HL-60 (cell line): ENCODE data around the gene ZNF497.

Experiments used
- DNase-seq, 2 experiments: peaks; one replicate each; pipeline ENCODE4 v3.0.0-alpha.2; 2010 to 2020; ENCODE audit warnings: low read depth in 1 of 2, low spot score in 1 of 2
- H3K27ac ChIP-seq: fragments of 250-450 bp; sonication (Bioruptor Pico); replicated peaks from 2 replicates; pipeline ENCODE4 v1.5.1; 2020; ENCODE audit warnings: mild to moderate bottlenecking, moderate library complexity
- H3K27me3 ChIP-seq: fragments of 250-450 bp; sonication (Bioruptor Pico); 2 replicates; pipeline ENCODE4 v1.5.1; 2021; ENCODE audit warnings: mild to moderate bottlenecking, moderate library complexity; ENCODE audit not compliant: insufficient read depth, poor library complexity, severe bottlenecking
- H3K4me3 ChIP-seq: replicated peaks from 2 replicates; pipeline ENCODE4 v1.5.1; 2011; ENCODE audit warnings: mild to moderate bottlenecking, control low read depth, low read length; ENCODE audit not compliant: insufficient read depth
- GABPA ChIP-seq: IDR thresholded peaks from 2 replicates; pipeline ENCODE4 v1.6.1; 2012; ENCODE audit warnings: low read depth
- POLR2AphosphoS5 ChIP-seq: IDR thresholded peaks from 2 replicates; pipeline ENCODE4 v1.6.1; 2012; ENCODE audit warnings: low read depth
- SPI1 ChIP-seq: IDR thresholded peaks from 2 replicates; pipeline ENCODE4 v1.6.1; 2012; ENCODE audit warnings: low read depth, mild to moderate bottlenecking, borderline replicate concordance
- TF ChIP-seq, protein P1 (sequence below): IDR thresholded peaks from 2 replicates; pipeline ENCODE4 v1.6.1; 2012; ENCODE audit warnings: low read depth; ENCODE audit not compliant: insufficient replicate concordance
- TF ChIP-seq, protein P2 (sequence below): IDR thresholded peaks from one replicate; pipeline ENCODE4 v1.5.1; 2011; ENCODE audit warnings: low read length, control low read depth, inconsistent platforms; ENCODE audit not compliant: insufficient read depth

ZNF497 gene

DNA sequence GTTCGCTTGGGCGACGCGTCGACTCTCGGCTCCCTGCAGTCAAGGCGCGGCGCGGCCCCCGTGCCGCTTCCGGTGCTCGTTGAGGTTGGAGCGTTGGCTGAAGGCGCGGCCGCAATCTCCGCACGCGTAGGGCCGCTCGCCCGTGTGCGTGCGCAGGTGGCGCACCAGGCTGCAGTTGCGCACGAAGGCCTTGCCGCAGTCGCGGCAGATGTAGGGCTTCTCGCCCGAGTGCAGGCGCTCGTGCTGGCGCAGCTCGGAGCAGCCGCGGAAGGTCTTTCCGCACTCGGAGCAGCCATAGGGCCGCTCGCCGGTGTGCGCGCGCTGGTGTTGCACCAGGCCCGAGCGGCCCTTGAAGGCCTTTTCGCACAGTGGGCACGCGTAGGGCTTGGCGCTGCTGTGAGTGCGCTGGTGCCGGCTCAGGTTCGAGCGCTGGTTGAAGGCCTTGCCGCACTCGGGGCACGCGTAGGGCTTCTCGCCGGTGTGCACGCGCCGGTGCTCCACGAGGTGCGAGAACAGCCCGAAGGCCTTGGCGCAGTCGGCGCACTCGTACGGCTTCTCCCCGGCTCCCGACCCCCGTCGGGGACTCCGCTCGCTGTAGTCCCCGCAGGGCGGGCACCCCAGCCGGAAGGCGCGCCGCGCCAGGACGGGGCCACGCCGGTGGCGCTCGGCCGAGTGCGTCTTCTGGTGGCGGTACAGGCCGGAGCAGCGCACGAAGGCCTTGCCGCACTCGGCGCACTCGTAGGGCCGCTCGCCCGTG lies 5.3 kb upstream of the ZNF497 start:
- no peak for TF ChIP-seq SPI1
- no peak for TF ChIP-seq POLR2AphosphoS5
- TF ChIP-seq, protein P1, sequence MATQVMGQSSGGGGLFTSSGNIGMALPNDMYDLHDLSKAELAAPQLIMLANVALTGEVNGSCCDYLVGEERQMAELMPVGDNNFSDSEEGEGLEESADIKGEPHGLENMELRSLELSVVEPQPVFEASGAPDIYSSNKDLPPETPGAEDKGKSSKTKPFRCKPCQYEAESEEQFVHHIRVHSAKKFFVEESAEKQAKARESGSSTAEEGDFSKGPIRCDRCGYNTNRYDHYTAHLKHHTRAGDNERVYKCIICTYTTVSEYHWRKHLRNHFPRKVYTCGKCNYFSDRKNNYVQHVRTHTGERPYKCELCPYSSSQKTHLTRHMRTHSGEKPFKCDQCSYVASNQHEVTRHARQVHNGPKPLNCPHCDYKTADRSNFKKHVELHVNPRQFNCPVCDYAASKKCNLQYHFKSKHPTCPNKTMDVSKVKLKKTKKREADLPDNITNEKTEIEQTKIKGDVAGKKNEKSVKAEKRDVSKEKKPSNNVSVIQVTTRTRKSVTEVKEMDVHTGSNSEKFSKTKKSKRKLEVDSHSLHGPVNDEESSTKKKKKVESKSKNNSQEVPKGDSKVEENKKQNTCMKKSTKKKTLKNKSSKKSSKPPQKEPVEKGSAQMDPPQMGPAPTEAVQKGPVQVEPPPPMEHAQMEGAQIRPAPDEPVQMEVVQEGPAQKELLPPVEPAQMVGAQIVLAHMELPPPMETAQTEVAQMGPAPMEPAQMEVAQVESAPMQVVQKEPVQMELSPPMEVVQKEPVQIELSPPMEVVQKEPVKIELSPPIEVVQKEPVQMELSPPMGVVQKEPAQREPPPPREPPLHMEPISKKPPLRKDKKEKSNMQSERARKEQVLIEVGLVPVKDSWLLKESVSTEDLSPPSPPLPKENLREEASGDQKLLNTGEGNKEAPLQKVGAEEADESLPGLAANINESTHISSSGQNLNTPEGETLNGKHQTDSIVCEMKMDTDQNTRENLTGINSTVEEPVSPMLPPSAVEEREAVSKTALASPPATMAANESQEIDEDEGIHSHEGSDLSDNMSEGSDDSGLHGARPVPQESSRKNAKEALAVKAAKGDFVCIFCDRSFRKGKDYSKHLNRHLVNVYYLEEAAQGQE = no peak
- no peak for TF ChIP-seq GABPA
- TF ChIP-seq, protein P2, sequence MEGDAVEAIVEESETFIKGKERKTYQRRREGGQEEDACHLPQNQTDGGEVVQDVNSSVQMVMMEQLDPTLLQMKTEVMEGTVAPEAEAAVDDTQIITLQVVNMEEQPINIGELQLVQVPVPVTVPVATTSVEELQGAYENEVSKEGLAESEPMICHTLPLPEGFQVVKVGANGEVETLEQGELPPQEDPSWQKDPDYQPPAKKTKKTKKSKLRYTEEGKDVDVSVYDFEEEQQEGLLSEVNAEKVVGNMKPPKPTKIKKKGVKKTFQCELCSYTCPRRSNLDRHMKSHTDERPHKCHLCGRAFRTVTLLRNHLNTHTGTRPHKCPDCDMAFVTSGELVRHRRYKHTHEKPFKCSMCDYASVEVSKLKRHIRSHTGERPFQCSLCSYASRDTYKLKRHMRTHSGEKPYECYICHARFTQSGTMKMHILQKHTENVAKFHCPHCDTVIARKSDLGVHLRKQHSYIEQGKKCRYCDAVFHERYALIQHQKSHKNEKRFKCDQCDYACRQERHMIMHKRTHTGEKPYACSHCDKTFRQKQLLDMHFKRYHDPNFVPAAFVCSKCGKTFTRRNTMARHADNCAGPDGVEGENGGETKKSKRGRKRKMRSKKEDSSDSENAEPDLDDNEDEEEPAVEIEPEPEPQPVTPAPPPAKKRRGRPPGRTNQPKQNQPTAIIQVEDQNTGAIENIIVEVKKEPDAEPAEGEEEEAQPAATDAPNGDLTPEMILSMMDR = no peak
- DNase-seq = no peak
- H3K4me3 ChIP-seq = no peak overlapping the region

DNA sequence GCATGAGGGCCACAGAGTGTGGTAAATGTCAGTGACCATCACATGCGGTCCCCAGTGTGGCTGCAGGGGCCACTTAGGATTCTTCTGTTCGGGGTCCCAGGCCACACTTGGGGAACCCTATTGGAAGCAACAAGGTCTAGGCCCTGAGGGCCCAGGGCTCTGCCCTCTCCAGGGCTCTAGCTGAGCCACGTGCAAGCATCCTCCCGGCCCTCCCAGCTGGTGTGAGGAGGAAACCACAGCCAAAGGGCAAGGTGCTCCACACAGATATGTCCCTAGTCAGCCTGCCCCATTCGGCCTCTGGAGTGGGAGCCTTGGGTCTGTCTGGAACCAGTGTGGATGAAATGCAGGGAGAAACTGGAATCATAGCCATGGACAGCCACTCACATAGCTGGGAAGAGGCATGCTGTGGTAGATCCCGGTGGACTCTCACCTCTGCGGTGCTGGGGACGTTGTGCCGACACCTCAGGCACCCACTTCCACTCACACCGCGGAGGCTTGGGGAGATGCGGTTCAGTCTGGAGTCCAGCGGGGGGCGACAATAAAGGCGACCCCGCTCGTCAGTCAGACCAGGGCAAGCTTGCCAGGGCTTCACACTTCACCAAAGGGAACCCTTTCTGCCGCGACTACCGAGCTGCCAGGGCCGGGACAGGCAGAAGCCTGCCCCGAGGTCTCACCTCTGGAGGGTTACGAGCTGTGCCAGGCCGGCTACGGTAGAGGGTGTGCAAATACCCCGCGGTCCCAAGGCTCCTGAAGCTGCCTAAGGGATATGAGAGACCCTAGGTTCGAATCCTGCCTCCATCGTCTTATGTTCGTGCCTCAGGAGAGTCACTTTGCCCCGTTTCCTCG lies 4.3 kb upstream of the ZNF497 start:
- Histone ChIP-seq H3K4me3 (no peak overlapping the region), H3K27ac (no peak overlapping the region), H3K27me3 (no peaks in the 10 kb centered on the region)
- no peak for DNase-seq
- TF ChIP-seq SPI1 (no peak), GABPA (no peak)
- TF ChIP-seq, protein P1 = no peak

More for the DNA sequence above, 5.3 kb upstream of the ZNF497 start:
- Histone ChIP-seq H3K27me3 (no peaks in the 10 kb centered on the region), H3K27ac (no peak overlapping the region)

DNA sequence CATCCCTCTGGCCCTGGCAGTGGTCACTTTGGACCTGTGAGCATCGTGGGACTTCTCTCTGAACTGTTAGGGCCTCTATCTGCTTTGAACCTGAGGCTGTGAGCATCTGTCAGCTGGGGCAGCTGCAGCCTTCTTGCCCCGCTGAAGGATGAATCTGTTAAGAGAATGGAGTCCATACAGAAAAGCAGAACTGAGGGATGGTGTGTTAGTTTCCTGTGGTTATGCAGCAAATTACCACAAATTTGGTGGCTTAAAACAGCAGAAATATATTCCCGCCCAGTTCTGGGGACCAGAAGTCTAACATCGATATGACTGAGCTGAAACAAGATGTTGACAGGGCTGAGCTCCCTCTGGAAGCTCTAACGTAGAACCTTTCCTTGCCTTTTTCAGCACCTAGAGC lies 1.6 kb upstream of the ZNF497 start:
- no peaks in the 10 kb centered on the region for H3K27me3 ChIP-seq
- TF ChIP-seq, protein P2 = no peak
- TF ChIP-seq, protein P1 = no peak
- no peak for TF ChIP-seq GABPA
- TF ChIP-seq SPI1 = peak; percentile 97
- TF ChIP-seq POLR2AphosphoS5 = peak; percentile 69; the same call in 1 of the 2 replicates
- peak overlapping the region; percentile 42 for H3K27ac ChIP-seq
- no peak overlapping the region for H3K4me3 ChIP-seq
- peak in 1 of 2 experiments; percentile 84 for DNase-seq
